Testis (tissue), 3 donors: ENCODE measurements around the gene TMEM242. TPM values are rescaled to one million over a fixed set of nuclear protein-coding genes. Genes with fewer than 3 reads are reported as not detected.

Experiments used
- DNase-seq: peaks from one replicate; pipeline ENCODE4 v3.0.0-alpha.2; 2019
- H3K27ac ChIP-seq, 2 donors: fragments of 200-600 bp; sonication (generic); one replicate each; pipeline ENCODE4 v1.5.1; 2019
- H3K27me3 ChIP-seq: fragments of 200-600 bp; sonication (generic); one replicate; pipeline ENCODE4 v1.5.1; 2019
- H3K36me3 ChIP-seq: fragments of 200-600 bp; sonication (generic); one replicate; pipeline ENCODE4 v1.5.1; 2017; ENCODE audit warnings: low read depth; ENCODE audit errors: missing control alignments
- H3K4me1 ChIP-seq: fragments of 200-600 bp; sonication (generic); one replicate; pipeline ENCODE4 v1.5.1; 2019
- H3K4me3 ChIP-seq, 2 donors: fragments of 200-600 bp; sonication (generic); one replicate each; pipeline ENCODE4 v1.5.1; 2017 to 2019
- H3K9me3 ChIP-seq: fragments of 200-600 bp; sonication (generic); one replicate; pipeline ENCODE4 v1.5.1; 2017
- POLR2A ChIP-seq: fragments of 450-650 bp; IDR thresholded peaks from one replicate; pipeline ENCODE4 v1.6.1; 2017; ENCODE audit warnings: antibody characterized with exemption, mild to moderate bottlenecking, moderate library complexity
- WGBS, 2 donors: methylation state at CpG; one replicate each; pipeline ENCODE4 v1.1.5; 2018; 5-methylcytosine and 5-hydroxymethylcytosine counted together
- intact Hi-C: fragments of 100-400 bp; cut with DNase I; formaldehyde crosslinking; loops from one replicate; pipeline ENCODE4 v1.15.1; 2023; ENCODE audit warnings: low total_unique reads
- polyA plus RNA-seq: library from polyadenylated mRNA; stranded (reverse); fragments of 350-450 nt; fragmentation: Illumina TruSeq; extraction: RNeasy Lipid Tissue Mini Kit (QIAGEN cat#74804); gene quantifications from one replicate; pipeline ENCODE4 v1.2.3, GENCODE V29; 2014; ENCODE audit warnings: low read depth, low replicate concordance; ENCODE audit not compliant: insufficient read depth
- total RNA-seq, 2 donors: library from RNA; depleted of rRNA; stranded (reverse); fragments of >200 nt; gene quantifications; one replicate each; pipeline ENCODE4 v1.2.3, GENCODE V29; 2016
- TF ChIP-seq, protein P1 (sequence below), 3 experiments: fragments of 450-650 bp in 2 of 3; fragments of 200-600 bp in 1 of 3; sonication (generic) in 1 of 3; IDR thresholded peaks; one replicate each; pipeline ENCODE4 v1.5.1; 2016 to 2019; ENCODE audit warnings: antibody characterized with exemption in 3 of 3, mild to moderate bottlenecking in 2 of 3, moderate library complexity in 1 of 3

Gene TMEM242
- total and polyA plus RNA-seq, 3 donors from 2014 or later = 8.9 to 11.9 (median 10.3) TPM

- Histone ChIP-seq H3K27me3 (no peaks in the 10 kb centered on the region), H3K36me3 (no peaks in the 10 kb centered on the region), H3K4me3 (no peak overlapping the region), H3K9me3 (no peaks in the 10 kb centered on the region), H3K27ac (no peak overlapping the region), H3K4me1 (peaks cover 8% of the 10 kb centered on the region)
- 43 to 78% methylated on average over 6 to 10 of the region's 10 CpGs for WGBS, 2 donors
- intact Hi-C loops = no loop called here
- no peak for DNase-seq
- TF ChIP-seq, protein P1, sequence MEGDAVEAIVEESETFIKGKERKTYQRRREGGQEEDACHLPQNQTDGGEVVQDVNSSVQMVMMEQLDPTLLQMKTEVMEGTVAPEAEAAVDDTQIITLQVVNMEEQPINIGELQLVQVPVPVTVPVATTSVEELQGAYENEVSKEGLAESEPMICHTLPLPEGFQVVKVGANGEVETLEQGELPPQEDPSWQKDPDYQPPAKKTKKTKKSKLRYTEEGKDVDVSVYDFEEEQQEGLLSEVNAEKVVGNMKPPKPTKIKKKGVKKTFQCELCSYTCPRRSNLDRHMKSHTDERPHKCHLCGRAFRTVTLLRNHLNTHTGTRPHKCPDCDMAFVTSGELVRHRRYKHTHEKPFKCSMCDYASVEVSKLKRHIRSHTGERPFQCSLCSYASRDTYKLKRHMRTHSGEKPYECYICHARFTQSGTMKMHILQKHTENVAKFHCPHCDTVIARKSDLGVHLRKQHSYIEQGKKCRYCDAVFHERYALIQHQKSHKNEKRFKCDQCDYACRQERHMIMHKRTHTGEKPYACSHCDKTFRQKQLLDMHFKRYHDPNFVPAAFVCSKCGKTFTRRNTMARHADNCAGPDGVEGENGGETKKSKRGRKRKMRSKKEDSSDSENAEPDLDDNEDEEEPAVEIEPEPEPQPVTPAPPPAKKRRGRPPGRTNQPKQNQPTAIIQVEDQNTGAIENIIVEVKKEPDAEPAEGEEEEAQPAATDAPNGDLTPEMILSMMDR (IDR thresholded peaks at IDR 0.05) = no peak
- no peak for TF ChIP-seq POLR2A
Measured at GRCh38 chr6:157240960-157241311, 82.4 kb downstream of the TMEM242 start.

GRCh38 chr6:157240059-157240959 is 83.0 kb downstream of the TMEM242 start:
- 14 to 16% methylated on average over 27 to 28 of the region's 28 CpGs for WGBS, 2 donors
- H3K27ac ChIP-seq = peak overlapping the region in 1 of 2 donors; percentile 3
- peak; percentile 75 for DNase-seq
- H3K4me3 ChIP-seq = no peak overlapping the region
- peaks cover 14% of the 10 kb centered on the region for H3K4me1 ChIP-seq
- TF ChIP-seq POLR2A = no peak
- TF ChIP-seq, protein P1 (IDR thresholded peaks at IDR 0.05) = no peak
- H3K36me3 ChIP-seq = no peaks in the 10 kb centered on the region
- no peaks in the 10 kb centered on the region for H3K9me3 ChIP-seq
- no peaks in the 10 kb centered on the region for H3K27me3 ChIP-seq
- intact Hi-C loops = no loop called here

GRCh38 chr6:157239671-157240058 is 83.7 kb downstream of the TMEM242 start:
- Histone ChIP-seq H3K4me1 (peaks cover 14% of the 10 kb centered on the region), H3K4me3 (no peak overlapping the region), H3K9me3 (no peaks in the 10 kb centered on the region), H3K27ac (peak overlapping the region in 1 of 2 donors; percentile 3), H3K27me3 (no peaks in the 10 kb centered on the region), H3K36me3 (no peaks in the 10 kb centered on the region)
- TF ChIP-seq POLR2A = no peak
- TF ChIP-seq, protein P1 (IDR thresholded peaks at IDR 0.05) = no peak
- intact Hi-C loops = no loop called here
- WGBS, 2 donors = 37 to 38% methylated on average over 12 of the region's 12 CpGs
- no peak for DNase-seq

Other genes starting within 250 kb of the TMEM242 start
- 10 to 100 TPM; 67.9 to 74.9 TPM for gene ZDHHC14, start 57.7 kb upstream of the TMEM242 start, total RNA-seq
- gene ZDHHC14, start 57.7 kb upstream of the TMEM242 start, polyA plus RNA-seq = 28.5 TPM